ENCODE data around the gene ZMIZ1.

GRCh38 chr10:79346012-79346340, 277.2 kb downstream of the ZMIZ1 start:
- TF ChIP-seq CTCF (conservative IDR thresholded peaks at IDR 0.05 in 1 of 2, IDR thresholded peaks at IDR 0.05 in 1 of 2; ENCODE audit: low read depth in 1 of 2, low read length in 2 of 2), result no peak
- no peak for TF ChIP-seq EZH2 (IDR thresholded peaks at IDR 0.05; ENCODE audit: low read length, missing control alignments)

Data from fibroblast of lung (primary cell).